Effector memory CD8-positive, alpha-beta T cell (primary cell): Measurements from ENCODE around the gene BRD7.

ENCODE experiments used
- ATAC-seq: fragments of 150-1000 bp; cut with Tn5 transposase; replicated peaks from 2 replicates; pipeline ENCODE4 v1.10.0; 2021; ENCODE audit warnings: mild to moderate bottlenecking, moderate library complexity
- DNase-seq, 3 experiments: peaks; one replicate each; pipeline ENCODE4 v3.0.0; 2021
- H3K27ac Mint-ChIP-seq, 2 donors: one replicate each; pipeline ENCODE4 v1.8.0; 2022; ENCODE audit warnings: mild to moderate bottlenecking in 2 of 2, mixed read lengths in 2 of 2, moderate library complexity in 2 of 2
- H3K27me3 Mint-ChIP-seq, 2 donors: one replicate each; pipeline ENCODE4 v1.8.0; 2022; ENCODE audit warnings: mixed read lengths in 2 of 2
- H3K36me3 Mint-ChIP-seq: one replicate; pipeline ENCODE4 v1.8.0; 2022; ENCODE audit warnings: mild to moderate bottlenecking, moderate library complexity, mixed read lengths; ENCODE audit not compliant: insufficient read depth
- H3K4me1 Mint-ChIP-seq, 2 donors: one replicate each; pipeline ENCODE4 v1.8.0; 2022; ENCODE audit warnings: low read depth in 2 of 2, mixed read lengths in 2 of 2
- H3K4me3 Mint-ChIP-seq, 2 donors: one replicate each; pipeline ENCODE4 v1.8.0; 2022; ENCODE audit warnings: mild to moderate bottlenecking in 2 of 2, mixed read lengths in 2 of 2, moderate library complexity in 2 of 2
- H3K9me3 Mint-ChIP-seq, 2 donors: one replicate each; pipeline ENCODE4 v1.8.0; 2022; ENCODE audit warnings: mixed read lengths in 2 of 2

BRD7 gene

DNA sequence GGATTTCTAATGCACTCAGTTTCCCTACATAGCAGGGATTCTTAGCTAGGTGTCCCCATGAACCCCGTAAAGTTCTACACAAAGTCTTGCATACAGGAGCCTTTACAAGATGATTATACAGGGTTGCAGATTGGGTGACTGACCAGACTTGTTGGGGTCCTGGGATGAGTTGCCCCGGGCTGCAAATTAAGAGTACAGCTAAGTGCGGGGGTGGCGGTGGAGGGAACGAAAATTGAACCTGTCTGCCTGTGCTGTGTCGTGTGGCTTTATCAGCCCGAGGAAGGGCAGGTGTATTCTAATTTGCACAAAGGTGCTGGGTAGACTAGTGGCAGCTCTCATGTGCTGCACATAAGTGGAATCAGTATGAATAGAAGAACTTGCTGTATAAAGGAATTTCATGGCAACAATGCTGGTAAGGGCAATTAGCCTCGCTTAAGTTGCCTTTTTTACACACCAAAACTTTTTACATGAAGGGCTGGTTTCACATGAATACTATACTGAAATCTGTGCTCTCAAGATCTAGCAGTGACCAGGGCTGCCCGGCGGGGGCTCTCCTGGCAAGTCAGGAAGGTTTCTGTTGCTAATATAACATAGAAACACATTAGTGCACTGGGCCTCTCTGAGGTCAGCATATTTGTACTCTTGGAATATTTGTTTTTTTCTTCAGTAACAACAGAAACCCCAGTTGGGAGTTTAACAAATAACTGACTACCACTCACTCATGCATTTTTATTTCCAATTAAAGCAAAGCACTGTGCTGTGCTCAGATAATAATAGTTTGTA lies 51.7 kb downstream of the BRD7 start:
- no peak overlapping the region for H3K4me3 Mint-ChIP-seq
- H3K27ac Mint-ChIP-seq, result peak overlapping the region in 1 of 2 donors; percentile 67
- H3K9me3 Mint-ChIP-seq, result no peaks in the 10 kb centered on the region
- peaks cover 5 to 8% of the 10 kb centered on the region in 2 donors for H3K4me1 Mint-ChIP-seq
- DNase-seq, result no peak
- no peak for ATAC-seq
- H3K27me3 Mint-ChIP-seq, result no peaks in the 10 kb centered on the region
- H3K36me3 Mint-ChIP-seq, result peaks cover 82% of the 10 kb centered on the region

DNA sequence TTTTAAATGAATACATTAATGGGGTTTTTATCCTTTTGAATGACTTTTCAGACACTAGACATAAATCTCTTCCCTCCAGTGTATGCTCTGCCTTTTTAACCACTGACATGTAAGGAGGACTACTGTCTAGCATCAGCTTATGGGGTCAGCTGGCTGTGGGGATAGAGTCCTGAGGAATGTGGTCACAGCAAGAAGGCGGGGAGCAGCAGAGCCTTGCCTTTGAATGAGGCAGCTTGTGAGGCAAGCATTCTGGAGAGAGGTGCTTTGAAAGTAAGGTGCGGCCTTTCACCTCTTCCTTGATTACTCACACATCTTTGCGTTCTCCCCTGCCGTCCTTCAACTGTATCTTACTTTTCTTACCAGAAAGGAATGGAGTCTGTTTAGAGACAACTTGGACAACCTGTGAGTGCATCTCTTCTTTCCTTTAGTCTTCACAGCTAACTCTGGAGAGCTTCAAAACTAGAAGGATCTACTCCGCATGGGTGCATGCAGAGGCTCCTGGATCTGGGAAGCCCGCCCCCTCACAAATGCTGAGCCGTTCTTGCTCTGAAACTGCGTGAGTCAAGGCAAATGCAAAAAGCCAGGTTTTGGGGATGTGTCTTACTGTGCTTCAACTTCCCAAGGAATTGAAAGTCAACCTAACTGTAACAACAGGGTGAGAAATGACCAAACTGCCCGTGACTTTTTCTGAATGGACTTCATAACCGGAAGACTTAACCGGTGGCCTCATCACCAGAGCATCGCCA lies 52.5 kb downstream of the BRD7 start:
- Mint-ChIP-seq H3K4me1 (peaks cover 5 to 9% of the 10 kb centered on the region in 2 donors), H3K27me3 (no peaks in the 10 kb centered on the region), H3K36me3 (peaks cover 81% of the 10 kb centered on the region), H3K4me3 (no peak overlapping the region), H3K27ac (peak overlapping the region; percentile 56 to 67), H3K9me3 (no peaks in the 10 kb centered on the region)
- no peak for ATAC-seq
- no peak for DNase-seq

DNA sequence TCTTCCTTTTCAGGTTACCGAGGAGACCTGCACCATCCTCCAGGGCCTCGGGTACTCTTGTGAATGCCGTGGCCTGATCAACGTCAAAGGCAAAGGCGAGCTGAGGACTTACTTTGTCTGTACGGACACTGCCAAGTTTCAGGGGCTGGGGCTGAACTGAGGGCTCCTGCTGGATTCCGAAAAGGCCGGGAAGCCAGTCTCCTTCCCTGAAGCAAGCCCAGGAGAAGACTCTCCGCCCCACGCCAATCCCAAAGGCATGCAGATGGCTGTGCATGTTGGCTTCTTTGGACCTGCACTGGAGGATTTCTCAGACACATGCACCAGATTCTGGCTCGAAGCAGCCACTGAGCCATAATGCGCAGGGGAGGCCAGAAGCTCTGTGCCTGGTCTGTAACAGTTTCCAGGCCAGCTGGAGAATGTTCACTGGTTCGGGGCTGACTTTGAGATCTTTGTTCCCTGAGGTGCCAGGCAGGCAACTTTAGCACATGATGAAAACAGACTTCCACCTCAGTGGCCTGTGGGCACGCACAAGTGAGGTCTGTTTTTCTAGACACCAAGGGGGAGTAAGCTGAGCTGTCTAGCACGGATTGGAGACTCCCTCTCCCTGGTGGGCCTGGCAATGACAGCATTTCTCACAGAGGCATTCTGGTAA lies 53.3 kb downstream of the BRD7 start:
- no peak for DNase-seq
- no peaks in the 10 kb centered on the region for H3K27me3 Mint-ChIP-seq
- ATAC-seq, result no peak
- peaks cover 73% of the 10 kb centered on the region for H3K36me3 Mint-ChIP-seq
- no peak overlapping the region for H3K4me3 Mint-ChIP-seq
- H3K4me1 Mint-ChIP-seq, result peaks cover 5 to 9% of the 10 kb centered on the region in 2 donors
- no peaks in the 10 kb centered on the region for H3K9me3 Mint-ChIP-seq
- H3K27ac Mint-ChIP-seq, result peak overlapping the region; percentile 56 to 67

DNA sequence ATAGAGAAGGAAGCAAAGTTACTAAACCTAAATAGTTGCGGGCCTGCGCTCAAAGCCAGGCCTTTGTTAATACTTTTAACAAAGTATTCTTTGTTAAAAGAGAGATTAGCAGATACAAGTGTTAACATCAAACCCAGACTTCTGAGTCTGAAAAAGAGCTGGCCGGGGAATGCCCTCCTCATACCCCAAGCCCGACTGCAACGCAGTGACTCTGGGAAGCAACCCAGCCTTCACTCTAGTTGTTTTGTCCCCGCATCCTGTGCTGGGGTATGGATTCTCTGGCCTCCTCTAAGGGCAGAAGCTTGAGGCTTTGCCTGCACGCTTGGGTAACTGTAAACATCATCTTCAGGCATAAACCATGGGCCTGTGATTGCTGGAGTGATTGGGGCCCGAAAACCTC lies 54.1 kb downstream of the BRD7 start:
- ATAC-seq (no peak), DNase-seq (no peak)
- Mint-ChIP-seq H3K36me3 (peaks cover 79% of the 10 kb centered on the region), H3K9me3 (no peaks in the 10 kb centered on the region), H3K4me3 (no peak overlapping the region), H3K27ac (peak overlapping the region; percentile 56 to 67), H3K27me3 (no peaks in the 10 kb centered on the region), H3K4me1 (peaks cover 5 to 16% of the 10 kb centered on the region in 2 donors)

GRCh38 chr16:50313596-50314478 lies 55.0 kb downstream of the BRD7 start:
- Mint-ChIP-seq H3K36me3 (peaks cover 74% of the 10 kb centered on the region), H3K9me3 (no peaks in the 10 kb centered on the region), H3K27ac (peak overlapping the region; percentile 72 to 87), H3K4me1 (peaks cover 5 to 16% of the 10 kb centered on the region in 2 donors), H3K4me3 (no peak overlapping the region), H3K27me3 (no peaks in the 10 kb centered on the region)
- peak; percentile 75 for ATAC-seq
- DNase-seq, result no peak

- H3K4me3 Mint-ChIP-seq, result no peak overlapping the region
- DNase-seq (no peak), ATAC-seq (no peak)
- H3K27me3 Mint-ChIP-seq, result no peaks in the 10 kb centered on the region
- H3K9me3 Mint-ChIP-seq, result no peaks in the 10 kb centered on the region
- H3K27ac Mint-ChIP-seq, result peak overlapping the region; percentile 72 to 87
- H3K36me3 Mint-ChIP-seq, result peaks cover 66% of the 10 kb centered on the region
- peaks cover 5 to 16% of the 10 kb centered on the region in 2 donors for H3K4me1 Mint-ChIP-seq
Measured at GRCh38 chr16:50311891-50312501, 56.8 kb downstream of the BRD7 start.

DNA sequence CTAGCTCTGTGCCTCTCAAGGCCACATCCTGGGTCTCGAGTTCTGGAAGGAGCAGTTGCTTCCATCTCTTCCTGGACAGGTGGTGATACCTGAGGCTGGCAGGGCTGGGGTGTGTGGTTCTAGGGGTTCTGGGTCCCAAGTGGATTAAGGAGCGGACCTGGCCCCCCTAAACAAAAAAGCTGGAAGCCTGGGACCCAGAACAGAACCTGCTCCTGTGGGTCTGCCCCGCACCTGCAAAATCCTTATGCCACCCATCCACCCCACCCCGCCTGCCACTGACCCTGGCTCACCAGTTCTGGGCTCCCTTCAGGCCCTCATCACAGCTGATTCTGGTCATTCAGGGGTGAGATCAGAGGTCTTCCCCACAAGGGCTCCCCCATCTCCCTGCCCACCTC lies 57.7 kb downstream of the BRD7 start:
- H3K9me3 Mint-ChIP-seq, result no peaks in the 10 kb centered on the region
- H3K27me3 Mint-ChIP-seq, result no peaks in the 10 kb centered on the region
- DNase-seq (no peak), ATAC-seq (no peak)
- no peak overlapping the region for H3K4me3 Mint-ChIP-seq
- H3K27ac Mint-ChIP-seq, result no peak overlapping the region
- H3K4me1 Mint-ChIP-seq, result peaks cover 5 to 16% of the 10 kb centered on the region in 2 donors
- H3K36me3 Mint-ChIP-seq, result peaks cover 65% of the 10 kb centered on the region

- Mint-ChIP-seq H3K4me1 (peaks cover 5 to 16% of the 10 kb centered on the region in 2 donors), H3K27ac (peak overlapping the region; percentile 76 to 94), H3K4me3 (no peak overlapping the region), H3K36me3 (peaks cover 61% of the 10 kb centered on the region), H3K9me3 (no peaks in the 10 kb centered on the region), H3K27me3 (no peaks in the 10 kb centered on the region)
- DNase-seq (no peak), ATAC-seq (no peak)
Measured at GRCh38 chr16:50310308-50311133, 58.3 kb downstream of the BRD7 start.

- peaks cover 5 to 16% of the 10 kb centered on the region in 2 donors for H3K4me1 Mint-ChIP-seq
- no peaks in the 10 kb centered on the region for H3K27me3 Mint-ChIP-seq
- ATAC-seq (no peak), DNase-seq (no peak)
- peaks cover 53% of the 10 kb centered on the region for H3K36me3 Mint-ChIP-seq
- no peaks in the 10 kb centered on the region for H3K9me3 Mint-ChIP-seq
- peak overlapping the region; percentile 76 to 94 for H3K27ac Mint-ChIP-seq
- H3K4me3 Mint-ChIP-seq, result peak overlapping the region in 1 of 2 donors; percentile 35
Measured at GRCh38 chr16:50309527-50310307, 59.1 kb downstream of the BRD7 start.

DNA sequence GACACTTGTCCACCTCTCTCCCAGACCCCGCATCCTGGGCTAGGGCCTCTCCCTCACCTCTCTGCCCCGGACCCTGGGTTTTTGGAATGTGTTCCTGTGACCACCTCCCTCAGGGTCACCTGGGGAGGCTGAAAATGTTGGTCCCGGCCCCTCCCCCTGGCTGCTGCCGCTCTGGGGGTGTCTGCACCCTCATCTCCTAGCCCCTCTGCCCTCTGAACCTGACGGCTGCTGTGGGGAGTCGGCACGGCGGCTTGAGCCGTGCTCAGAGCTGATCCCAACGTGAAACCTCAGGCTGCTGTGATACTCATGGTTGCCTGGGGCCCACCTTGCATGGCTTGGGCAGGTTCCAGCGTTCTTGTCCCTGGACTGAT lies 59.6 kb downstream of the BRD7 start:
- Mint-ChIP-seq H3K4me3 (no peak overlapping the region), H3K36me3 (peaks cover 47% of the 10 kb centered on the region), H3K27me3 (no peaks in the 10 kb centered on the region), H3K4me1 (peaks cover 5 to 16% of the 10 kb centered on the region in 2 donors), H3K27ac (peak overlapping the region; percentile 76 to 94), H3K9me3 (no peaks in the 10 kb centered on the region)
- ATAC-seq (no peak), DNase-seq (no peak)

DNA sequence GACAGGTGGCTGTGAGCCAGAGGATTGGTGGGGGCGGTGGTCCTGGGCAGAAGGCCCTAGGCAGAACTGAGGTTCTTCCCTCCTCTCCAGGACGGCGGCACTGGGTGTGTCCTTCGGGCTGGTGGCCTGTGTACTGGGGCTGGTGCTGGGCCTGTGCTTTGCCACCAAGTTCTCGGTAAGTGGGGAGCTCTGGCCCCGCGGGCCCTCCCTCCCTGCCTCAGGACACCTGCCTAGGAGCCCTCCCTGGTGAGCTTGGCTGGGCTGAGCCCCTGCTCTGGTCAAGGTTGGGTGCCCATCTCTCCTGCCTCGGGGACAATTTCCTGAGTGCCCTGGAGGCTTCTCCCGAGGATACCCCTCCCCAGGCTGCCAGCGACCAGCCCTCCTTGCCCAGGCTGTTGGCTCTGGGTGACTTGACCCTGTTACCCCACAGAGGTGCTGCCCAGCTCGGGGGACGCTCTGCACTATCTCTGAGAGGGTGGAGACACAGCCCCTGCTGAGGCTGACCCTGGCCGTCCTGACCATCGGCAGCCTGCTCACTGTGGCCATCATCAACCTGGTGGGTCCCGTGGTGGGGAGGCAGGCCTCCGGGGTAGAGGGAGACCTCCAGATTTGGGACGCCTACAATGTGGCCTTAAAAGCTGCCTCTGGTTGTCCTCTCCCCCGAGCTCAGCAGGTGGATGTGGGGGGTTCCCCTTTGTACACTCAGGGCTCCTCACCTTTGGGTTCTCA lies 60.4 kb downstream of the BRD7 start:
- Mint-ChIP-seq H3K4me1 (peaks cover under 1 to 12% of the 10 kb centered on the region in 2 donors), H3K9me3 (no peaks in the 10 kb centered on the region), H3K27ac (peak overlapping the region; percentile 76 to 94), H3K36me3 (peaks cover 47% of the 10 kb centered on the region), H3K27me3 (no peaks in the 10 kb centered on the region), H3K4me3 (no peak overlapping the region)
- no peak for DNase-seq
- no peak for ATAC-seq
